CD1c-positive myeloid dendritic cell (primary cell): ENCODE measurements around the gene AKAP8.
"Not testable (repeated sequence)": the region's sequence is repeated elsewhere in the genome, so short reads cannot be mapped to it uniquely, and the experiment has no call there.

Experiments used
- DNase-seq: peaks from one replicate; pipeline ENCODE4 v3.0.0-alpha.2; 2016; ENCODE audit errors: extremely low spot score

The AKAP8 gene

GRCh38 chr19:15379083-15379998, at the start of gene AKAP8:
TSS of gene AKAP8 (minus strand) at chr19:15379787. CDS start at chr19:15379731, 56 bp downstream.
- DNase-seq, result peak; percentile 100

- no peak for DNase-seq
Measured at GRCh38 chr19:15427991-15428471, 48.4 kb upstream of the AKAP8 start.

- DNase-seq, result no peak
Measured at GRCh38 chr19:15427350-15427700, 47.7 kb upstream of the AKAP8 start.

- no peak for DNase-seq
Measured at GRCh38 chr19:15426485-15427349, 47.1 kb upstream of the AKAP8 start.

- DNase-seq, result no peak
Measured at GRCh38 chr19:15425321-15425950, 45.8 kb upstream of the AKAP8 start.

- no peak for DNase-seq
Measured at GRCh38 chr19:15424692-15425272, 45.2 kb upstream of the AKAP8 start.

GRCh38 chr19:15424121-15424520, 44.5 kb upstream of the AKAP8 start:
- DNase-seq, result no peak

- no peak for DNase-seq
Measured at GRCh38 chr19:15423130-15423529, 43.5 kb upstream of the AKAP8 start.

- DNase-seq, result no peak
Measured at GRCh38 chr19:15422296-15423075, 42.9 kb upstream of the AKAP8 start.

GRCh38 chr19:15421721-15422260, 42.2 kb upstream of the AKAP8 start:
- DNase-seq, result no peak

- DNase-seq, result no peak
Measured at GRCh38 chr19:15421136-15421695, 41.6 kb upstream of the AKAP8 start.

- no peak for DNase-seq
Measured at GRCh38 chr19:15419413-15420025, 39.9 kb upstream of the AKAP8 start.

GRCh38 chr19:15418579-15419412, 39.2 kb upstream of the AKAP8 start, which contains the start of gene AKAP8L:
TSS of gene AKAP8L (minus strand) at chr19:15418988. CDS start at chr19:15418923, 65 bp downstream.
- peak; percentile 99 for DNase-seq

GRCh38 chr19:15418231-15418578, 38.6 kb upstream of the AKAP8 start:
- DNase-seq, result no peak

- no peak for DNase-seq
Measured at GRCh38 chr19:15417699-15418098, 38.1 kb upstream of the AKAP8 start.

GRCh38 chr19:15412832-15413231, 33.2 kb upstream of the AKAP8 start:
- DNase-seq, result no peak

- not testable (repeated sequence) for DNase-seq
Measured at GRCh38 chr19:15411351-15411750, 31.8 kb upstream of the AKAP8 start.

- no peak for DNase-seq
Measured at GRCh38 chr19:15404780-15405211, 25.2 kb upstream of the AKAP8 start.
